ENCODE results near the gene MRPS7.
"Not testable (repeated sequence)": the region's sequence is repeated elsewhere in the genome, so short reads cannot be mapped to it uniquely, and the experiment has no call there.

Gene MRPS7

DNA sequence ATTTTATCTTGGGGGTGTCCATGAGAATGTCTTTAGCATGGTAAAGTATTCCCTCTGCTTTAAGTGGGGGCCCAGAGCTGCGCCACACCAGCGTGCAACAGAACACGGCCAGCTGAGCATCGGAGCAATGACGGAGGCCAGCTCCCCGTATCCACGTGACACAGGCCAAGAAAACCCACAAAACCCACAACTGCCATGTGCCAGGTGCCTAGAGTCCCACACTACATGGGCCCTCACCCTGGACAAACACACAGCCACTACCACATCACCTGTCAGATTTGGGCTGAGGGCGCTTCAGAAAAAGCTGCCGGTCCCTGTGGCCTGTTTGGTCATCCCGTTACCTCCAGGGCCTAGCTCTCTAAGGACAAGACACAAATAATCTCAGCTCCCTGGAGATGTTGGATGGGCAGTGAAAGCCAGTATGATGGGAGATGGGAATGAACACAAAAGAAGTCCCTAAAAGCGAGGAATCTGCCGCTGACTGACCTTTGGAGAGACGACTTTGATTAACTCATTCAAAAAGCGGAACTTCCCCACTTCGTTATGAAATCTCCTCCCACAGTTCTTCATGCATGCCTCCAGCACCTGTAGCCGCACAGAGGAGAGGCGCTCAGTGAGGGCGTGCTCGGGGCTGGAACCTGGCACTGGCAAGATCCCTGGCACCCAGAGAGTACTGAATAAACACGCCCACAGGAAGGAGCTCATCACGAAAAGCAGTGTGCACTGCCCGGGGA is 17.4 kb upstream of the MRPS7 start:
- DNase-seq, result no peak

DNA sequence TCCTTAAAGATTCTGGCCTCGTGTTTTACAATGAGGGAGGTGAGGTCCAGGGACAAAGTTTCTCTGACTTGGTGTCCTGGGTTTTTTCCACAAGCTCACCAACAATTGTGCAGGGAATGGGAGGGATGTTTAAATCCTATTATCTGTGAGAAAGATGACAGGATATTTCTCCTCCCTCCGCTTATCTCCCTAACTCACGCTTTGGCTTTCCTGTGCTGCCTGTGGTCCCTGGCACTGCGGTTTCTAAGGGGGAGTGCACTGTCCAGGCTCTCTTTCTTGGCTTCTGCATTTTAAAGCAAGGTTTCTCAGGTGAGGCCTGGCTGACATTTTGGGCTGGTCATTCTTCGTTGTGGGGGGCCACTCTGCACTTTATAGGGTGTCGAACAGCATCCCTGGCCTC is 16.7 kb upstream of the MRPS7 start:
- no peak for DNase-seq

GRCh38 chr17:75246404-75246803 is 15.3 kb upstream of the MRPS7 start:
- DNase-seq, result no peak

DNA sequence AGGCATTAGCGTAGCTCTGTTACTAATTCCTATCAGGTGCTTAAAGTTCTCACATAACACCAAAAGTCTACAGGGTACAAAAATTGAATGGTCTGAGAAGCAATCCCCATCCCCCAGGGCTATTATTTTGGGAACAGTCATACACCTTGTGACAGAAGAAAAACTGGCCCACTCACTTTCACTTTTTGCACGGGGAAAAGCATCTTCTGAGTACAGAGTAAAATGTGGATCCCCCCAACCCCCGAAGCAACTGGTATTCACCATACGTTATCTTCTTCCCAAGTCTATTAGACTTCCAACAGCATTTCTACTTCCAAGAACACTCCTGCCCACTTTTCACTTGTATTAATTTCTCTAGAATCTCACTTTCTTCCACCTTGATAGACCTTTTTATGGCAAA is 12.1 kb upstream of the MRPS7 start:
- DNase-seq, result no peak

- DNase-seq, result no peak
Measured at GRCh38 chr17:75250009-75250471, 11.6 kb upstream of the MRPS7 start.

- DNase-seq, result no peak
Measured at GRCh38 chr17:75252039-75252816, 9.5 kb upstream of the MRPS7 start.

- not testable (repeated sequence) for DNase-seq
Measured at GRCh38 chr17:75255954-75256698, 5.6 kb upstream of the MRPS7 start.

DNA sequence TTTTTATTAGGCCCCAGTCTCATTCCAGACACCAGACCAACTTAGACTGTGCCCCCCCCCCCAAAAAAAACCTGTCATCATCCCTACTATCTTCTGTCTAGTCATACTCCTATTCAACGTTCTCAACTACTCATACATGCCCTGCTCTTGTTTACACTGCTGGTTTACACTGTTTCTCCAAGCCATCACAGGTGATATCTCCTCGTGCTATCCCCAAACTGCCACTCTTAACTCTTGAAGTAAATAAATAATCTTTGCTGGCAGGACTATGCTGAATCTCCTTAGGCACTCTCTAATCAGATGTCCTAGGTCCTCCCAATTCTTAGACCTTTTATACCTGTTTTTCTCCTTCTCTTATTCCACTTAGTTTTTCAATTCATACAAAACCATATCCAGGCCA is 4.5 kb upstream of the MRPS7 start:
- DNase-seq, result not testable (repeated sequence)

DNA sequence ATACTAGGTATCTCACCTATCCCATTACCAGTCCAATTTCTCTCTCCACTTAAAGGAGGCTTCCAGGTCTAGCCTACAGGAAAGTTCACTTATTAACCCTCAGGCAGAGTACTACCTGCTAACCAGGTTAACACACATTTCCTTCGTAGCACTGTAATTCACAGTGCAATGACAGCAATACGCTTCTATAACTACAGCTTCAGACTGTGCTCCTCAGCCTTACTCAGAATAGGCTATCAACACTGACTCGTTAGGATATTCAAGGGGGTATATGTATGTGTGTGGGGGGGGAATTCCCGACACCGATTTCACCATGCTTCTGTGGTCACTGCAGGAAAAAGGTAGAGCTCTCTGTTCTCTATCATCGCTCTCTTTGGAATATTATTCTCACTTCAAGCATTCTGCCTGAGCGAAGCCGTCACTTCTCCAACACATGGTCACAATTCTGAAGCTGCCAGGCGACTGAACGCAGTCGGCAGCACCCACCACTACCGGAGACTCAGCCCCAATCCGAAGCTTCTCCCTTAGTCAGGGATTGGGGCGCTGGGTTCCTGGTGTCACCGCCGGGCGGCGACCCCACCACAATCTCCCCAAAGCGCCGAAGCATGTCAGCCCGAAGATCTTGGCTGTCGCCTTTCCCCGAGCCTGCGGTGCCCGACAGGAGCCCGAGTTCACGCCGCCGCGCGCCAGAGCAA is 891 bp upstream of the MRPS7 start:
- DNase-seq, result no peak

DNA sequence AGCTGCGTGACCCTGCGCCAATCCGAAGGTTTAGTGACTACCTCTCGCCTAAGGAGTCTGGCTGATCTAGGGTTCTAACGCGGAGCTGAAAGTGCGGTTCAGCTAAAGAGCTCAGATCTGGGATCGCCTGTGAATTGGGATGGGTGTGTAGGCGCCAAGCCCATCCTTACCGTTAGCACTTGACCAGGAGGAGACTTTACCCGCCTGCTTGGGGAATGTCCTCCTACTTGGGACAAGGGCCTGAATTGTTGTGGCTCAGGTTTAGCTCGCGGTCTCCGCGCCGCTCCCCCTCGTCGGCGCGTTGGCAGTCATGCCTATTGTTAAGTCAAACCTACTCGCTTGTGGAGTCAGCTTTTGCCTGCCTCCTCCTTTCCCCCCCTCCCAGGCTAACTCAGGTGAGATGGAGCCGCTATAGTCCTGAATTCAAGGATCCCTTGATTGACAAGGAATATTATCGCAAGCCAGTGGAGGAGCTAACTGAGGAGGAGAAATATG is 480 bp downstream of the MRPS7 start:
- no peak for DNase-seq

- no peak for DNase-seq
Measured at GRCh38 chr17:75263055-75263454, 1.4 kb downstream of the MRPS7 start.

GRCh38 chr17:75265614-75266315 is 4.1 kb downstream of the MRPS7 start:
- no peak for DNase-seq

GRCh38 chr17:75266316-75267152 is 4.9 kb downstream of the MRPS7 start:
- peak; percentile 45 for DNase-seq

- no peak for DNase-seq
Measured at GRCh38 chr17:75267153-75267410, 5.4 kb downstream of the MRPS7 start.

DNA sequence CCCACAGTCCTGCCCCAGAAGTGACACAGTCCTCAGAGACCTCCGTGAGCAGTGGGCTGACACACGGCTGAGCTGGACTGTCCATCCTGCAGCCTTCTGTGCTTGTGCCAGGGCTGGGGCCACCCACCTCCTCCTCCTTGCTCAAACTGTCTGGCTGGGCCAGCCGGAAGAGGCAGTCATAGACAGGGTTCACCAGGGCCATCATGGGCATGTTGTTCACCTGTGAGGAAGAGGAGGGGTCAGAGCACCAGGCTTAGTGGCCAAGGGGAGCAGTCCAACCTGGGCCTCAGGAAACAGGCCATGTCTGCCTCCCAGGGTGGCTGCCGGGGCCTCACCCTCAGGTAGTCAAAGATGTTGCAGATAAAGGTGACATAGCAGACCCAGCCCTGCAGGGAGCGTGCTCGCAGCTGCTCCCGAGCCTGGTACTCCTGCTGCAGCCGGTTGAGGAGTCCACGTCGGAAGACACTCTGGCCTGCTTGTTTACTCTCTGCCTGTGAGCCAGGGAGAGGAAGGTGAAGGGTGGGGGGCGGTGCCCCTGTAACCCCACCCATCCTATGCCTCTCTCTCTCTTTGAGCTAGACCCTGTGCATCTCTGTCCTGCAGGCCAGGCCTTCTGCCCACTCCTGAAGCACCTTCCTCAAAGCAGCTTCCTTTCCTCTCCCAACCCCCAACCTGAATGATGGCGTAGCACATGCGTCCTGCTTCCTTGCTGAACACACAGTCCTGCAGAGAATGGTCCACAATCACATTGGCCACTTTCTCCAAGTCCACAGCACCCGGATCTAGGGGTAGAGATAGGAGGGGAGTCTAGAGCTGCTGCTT is 5.9 kb downstream of the MRPS7 start:
- no peak for DNase-seq

- DNase-seq, result no peak
Measured at GRCh38 chr17:75269844-75270217, 8.2 kb downstream of the MRPS7 start.

DNA sequence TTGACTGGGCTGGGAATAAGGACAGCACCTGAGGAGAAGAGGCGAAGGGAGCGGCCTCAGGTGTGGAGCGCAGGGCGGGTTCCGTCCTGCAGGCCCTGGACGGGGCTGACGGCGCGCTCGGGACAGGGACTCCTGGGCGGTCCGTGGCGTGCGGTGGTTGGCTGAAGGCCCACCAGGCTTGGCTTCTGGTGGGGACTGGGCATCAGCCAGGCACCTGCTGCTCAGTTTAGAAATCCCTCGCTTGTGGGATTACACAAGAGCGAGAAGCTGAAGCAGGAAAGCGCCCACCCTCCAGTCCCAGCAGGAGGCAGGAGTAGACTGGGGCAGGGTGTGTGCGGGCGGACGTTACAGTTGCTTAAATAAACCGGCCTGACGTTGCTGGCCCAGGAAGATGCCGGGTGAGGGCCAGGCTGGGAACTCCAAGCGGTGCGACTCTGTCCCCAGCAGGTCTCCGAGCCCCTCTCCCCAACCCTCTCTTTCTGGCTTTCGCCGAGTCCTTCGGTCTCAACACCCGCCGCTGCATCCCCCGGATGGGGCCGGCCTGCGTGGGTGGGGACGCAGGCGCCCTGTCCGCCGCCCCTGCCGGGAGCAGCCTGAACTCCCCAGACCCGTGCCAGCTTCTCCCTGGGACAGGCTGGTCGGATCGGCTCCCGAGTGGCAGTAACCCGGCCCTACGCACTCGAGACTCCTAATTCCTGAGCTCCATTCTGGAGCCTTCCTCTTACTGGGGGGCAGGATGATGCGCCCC is 8.7 kb downstream of the MRPS7 start:
- peak; percentile 22 for DNase-seq

- DNase-seq, result no peak
Measured at GRCh38 chr17:75270966-75271232, 9.2 kb downstream of the MRPS7 start, which contains the start of gene MIF4GD. TSS of gene MIF4GD (minus strand) at chr17:75271231. CDS start at chr17:75270195, 1,036 bp downstream.

- DNase-seq, result peak; percentile 63
Measured at GRCh38 chr17:75271233-75271954, 9.7 kb downstream of the MRPS7 start.
